Loucy (cell line): ENCODE measurements around the gene NAT16.

Source experiments
- H2AFZ ChIP-seq: fragments of 200-600 bp; sonication (generic); 2 replicates; pipeline ENCODE4 v1.6.0; 2016; ENCODE audit warnings: antibody characterized with exemption, mild to moderate bottlenecking, low read length, moderate library complexity
- H3F3A ChIP-seq: fragments of 200-600 bp; 2 replicates; pipeline ENCODE4 v1.6.0; 2016; ENCODE audit warnings: antibody characterized with exemption, low read depth, mild to moderate bottlenecking
- H3K27me3 ChIP-seq: fragments of 200-600 bp; sonication (generic); 2 replicates; pipeline ENCODE4 v1.6.1; 2014; ENCODE audit warnings: low read length, mild to moderate bottlenecking; ENCODE audit not compliant: insufficient read depth, poor library complexity, severe bottlenecking
- H3K36me3 ChIP-seq: fragments of 200-600 bp; sonication (generic); 2 replicates; pipeline ENCODE4 v1.6.1; 2016; ENCODE audit warnings: low read length; ENCODE audit not compliant: insufficient read depth
- H3K4me1 ChIP-seq: fragments of 200-600 bp; sonication (generic); 2 replicates; pipeline ENCODE4 v1.5.1; 2014; ENCODE audit warnings: low read length, mild to moderate bottlenecking; ENCODE audit not compliant: insufficient read depth, poor library complexity, severe bottlenecking
- H3K4me2 ChIP-seq: fragments of 200-600 bp; sonication (generic); 2 replicates; pipeline ENCODE4 v1.6.0; 2014; ENCODE audit warnings: antibody characterized with exemption, low read length, low read depth, mild to moderate bottlenecking; ENCODE audit not compliant: poor library complexity, severe bottlenecking
- H3K4me3 ChIP-seq: fragments of 200-600 bp; sonication (generic); 2 replicates; pipeline ENCODE4 v1.5.1; 2014; ENCODE audit warnings: low read length, mild to moderate bottlenecking, mixed read lengths; ENCODE audit not compliant: poor library complexity, severe bottlenecking
- H3K79me2 ChIP-seq: fragments of 200-600 bp; sonication (generic); 2 replicates; pipeline ENCODE4 v1.6.1; 2014; ENCODE audit warnings: low read length; ENCODE audit not compliant: insufficient read depth
- H3K9ac ChIP-seq: fragments of 200-600 bp; sonication (generic); 2 replicates; pipeline ENCODE4 v1.6.0; 2014; ENCODE audit warnings: mild to moderate bottlenecking, low read depth, low read length, moderate library complexity; ENCODE audit not compliant: poor library complexity, severe bottlenecking
- H3K9me2 ChIP-seq: fragments of 200-600 bp; sonication (generic); replicated peaks from 2 replicates; pipeline ENCODE4 v1.6.1; 2016; ENCODE audit warnings: low read depth, low read length, mixed read lengths
- H3K9me3 ChIP-seq: fragments of 200-600 bp; sonication (generic); 2 replicates; pipeline ENCODE4 v1.6.1; 2014; ENCODE audit warnings: mild to moderate bottlenecking, antibody characterized with exemption, low read length, low read depth; ENCODE audit not compliant: insufficient read depth
- H4K20me1 ChIP-seq: fragments of 200-600 bp; sonication (generic); 2 replicates; pipeline ENCODE4 v1.6.0; 2014; ENCODE audit warnings: antibody characterized with exemption, low read length, mild to moderate bottlenecking; ENCODE audit not compliant: insufficient read depth, poor library complexity, severe bottlenecking
- CTCF ChIP-seq: fragments of 200-600 bp; sonication (generic); conservative IDR thresholded peaks from 2 replicates; pipeline ENCODE4 v1.5.1; 2014; ENCODE audit warnings: mild to moderate bottlenecking, antibody characterized with exemption, low read length
- EZH2phosphoT487 ChIP-seq: fragments of 200-600 bp; IDR thresholded peaks from 2 replicates; pipeline ENCODE4 v1.6.1; 2018; ENCODE audit warnings: antibody characterized with exemption, mild to moderate bottlenecking, moderate library complexity, borderline replicate concordance

The NAT16 gene

GRCh38 chr7:101156277-101156676, 23.8 kb downstream of the NAT16 start:
- peaks cover 6% of the 10 kb centered on the region for H4K20me1 ChIP-seq
- peaks cover 7% of the 10 kb centered on the region for H3K4me1 ChIP-seq
- no peaks in the 10 kb centered on the region for H3K27me3 ChIP-seq
- no peaks in the 10 kb centered on the region for H3K9me2 ChIP-seq
- no peak overlapping the region for H3K4me3 ChIP-seq
- H3F3A ChIP-seq: no peaks in the 10 kb centered on the region
- TF ChIP-seq CTCF: peak; percentile 38
- no peak for TF ChIP-seq EZH2phosphoT487
- no peaks in the 10 kb centered on the region for H3K36me3 ChIP-seq
- H3K9me3 ChIP-seq: no peaks in the 10 kb centered on the region
- H3K9ac ChIP-seq: peak overlapping the region; percentile 96
- peaks cover 15% of the 10 kb centered on the region for H3K79me2 ChIP-seq
- no peak overlapping the region for H2AFZ ChIP-seq
- H3K4me2 ChIP-seq: no peak overlapping the region

GRCh38 chr7:101155303-101155702, 24.8 kb downstream of the NAT16 start:
- H3K36me3 ChIP-seq: no peaks in the 10 kb centered on the region
- peak overlapping the region; percentile 88 for H3K4me3 ChIP-seq
- H3K9me3 ChIP-seq: no peaks in the 10 kb centered on the region
- H3K4me1 ChIP-seq: peaks cover 7% of the 10 kb centered on the region
- peak overlapping the region; percentile 95 for H3K4me2 ChIP-seq
- H3K27me3 ChIP-seq: no peaks in the 10 kb centered on the region
- H3K9ac ChIP-seq: peak overlapping the region; percentile 96
- peaks cover 6% of the 10 kb centered on the region for H4K20me1 ChIP-seq
- H3F3A ChIP-seq: no peaks in the 10 kb centered on the region
- no peak overlapping the region for H2AFZ ChIP-seq
- H3K79me2 ChIP-seq: peaks cover 15% of the 10 kb centered on the region
- TF ChIP-seq EZH2phosphoT487 (no peak), CTCF (no peak)
- no peaks in the 10 kb centered on the region for H3K9me2 ChIP-seq

GRCh38 chr7:101154693-101155102, 25.4 kb downstream of the NAT16 start:
- Histone ChIP-seq H3K9me3 (no peaks in the 10 kb centered on the region), H3K4me1 (peaks cover 7% of the 10 kb centered on the region), H3K4me3 (peak overlapping the region; percentile 88), H3K27me3 (no peaks in the 10 kb centered on the region), H3K36me3 (no peaks in the 10 kb centered on the region), H4K20me1 (peaks cover 6% of the 10 kb centered on the region), H3K9me2 (no peaks in the 10 kb centered on the region), H3K9ac (peak overlapping the region; percentile 96), H2AFZ (peak overlapping the region; percentile 68), H3K4me2 (peak overlapping the region; percentile 95), H3F3A (no peaks in the 10 kb centered on the region), H3K79me2 (peaks cover 15% of the 10 kb centered on the region)
- no peak for TF ChIP-seq EZH2phosphoT487
- no peak for TF ChIP-seq CTCF
